HepG2 (cell line): ENCODE data around the gene VARS1. TPM values are rescaled to one million over a fixed set of nuclear protein-coding genes. Genes with fewer than 3 reads are reported as not detected.

Source experiments
- CCAR2 ChIP-seq: fragments of 200-400 bp; formaldehyde crosslinking; optimal IDR thresholded peaks from 2 replicates; pipeline ENCODE3; 2018; ENCODE audit warnings: low read depth, mild to moderate bottlenecking, low read length, moderate library complexity
- DRAP1 ChIP-seq: IDR thresholded peaks from 2 replicates; pipeline ENCODE4 v1.6.1; 2016; ENCODE audit warnings: missing genetic modification reagents, missing compliant biosample characterization
- EP300 ChIP-seq, 3 experiments: sonication (generic) in 1 of 3; formaldehyde crosslinking in 1 of 3; IDR thresholded peaks; 2 replicates each; pipeline versions ENCODE4 v1.5.1 to v1.6.1; 2011 to 2020; ENCODE audit warnings: low read depth in 2 of 3, low read length in 2 of 3, borderline replicate concordance in 1 of 3, improper control_type of control experiment in 1 of 3, mild to moderate bottlenecking in 1 of 3, missing genetic modification reagents in 1 of 3, moderate library complexity in 1 of 3
- FOXP4 ChIP-seq: sonication (generic); formaldehyde crosslinking; IDR thresholded peaks from 2 replicates; pipeline ENCODE4 v1.4.0; 2020; ENCODE audit warnings: missing genetic modification reagents
- KLF16 ChIP-seq, 2 experiments: sonication (generic) in 1 of 2; formaldehyde crosslinking in 1 of 2; IDR thresholded peaks; 2 replicates each; pipeline versions ENCODE4 v1.6.1 to v1.8.0; 2016 to 2023; ENCODE audit warnings: missing genetic modification reagents in 2 of 2, missing compliant biosample characterization in 1 of 2
- MLXIP ChIP-seq: sonication (generic); formaldehyde crosslinking; IDR thresholded peaks from 2 replicates; pipeline ENCODE4 v1.9.0; 2021; ENCODE audit warnings: missing genetic modification reagents, borderline replicate concordance
- PAX8 ChIP-seq: sonication (generic); formaldehyde crosslinking; IDR thresholded peaks from 2 replicates; pipeline ENCODE4 v1.8.0; 2022; ENCODE audit warnings: mild to moderate bottlenecking, missing genetic modification reagents, borderline replicate concordance
- SETDB1 ChIP-seq: sonication (generic); formaldehyde crosslinking; IDR thresholded peaks from 2 replicates; pipeline ENCODE4 v1.5.1; 2020; ENCODE audit warnings: missing genetic modification reagents, mild to moderate bottlenecking, borderline replicate concordance
- THAP7 ChIP-seq: sonication (generic); formaldehyde crosslinking; IDR thresholded peaks from 2 replicates; pipeline ENCODE4 v1.8.1; 2023; ENCODE audit warnings: mild to moderate bottlenecking, missing genetic modification reagents
- YEATS4 ChIP-seq: sonication (generic); formaldehyde crosslinking; IDR thresholded peaks from 2 replicates; pipeline ENCODE4 v1.4.0; 2020; ENCODE audit warnings: missing genetic modification reagents, borderline replicate concordance
- ZNF512B ChIP-seq: sonication (generic); formaldehyde crosslinking; IDR thresholded peaks from 2 replicates; pipeline ENCODE4 v1.5.1; 2020; ENCODE audit warnings: missing genetic modification reagents, mild to moderate bottlenecking, borderline replicate concordance
- ZNF687 ChIP-seq: sonication (generic); formaldehyde crosslinking; IDR thresholded peaks from 2 replicates; pipeline ENCODE4 v1.5.1; 2020; ENCODE audit warnings: mild to moderate bottlenecking, missing genetic modification reagents, moderate library complexity
- polyA plus RNA-seq, 8 experiments: library from polyadenylated mRNA; depleted of rRNA in 3 of 8; stranded (reverse) in 7 of 8; unstranded in 1 of 8; fragments of >200 nt; fragmentation: Illumina TruSeq in 4 of 8; extraction: Trizol in 4 of 8; gene quantifications; 2 replicates each; pipeline versions ENCODE4 v1.2.1 to v1.2.3, GENCODE V29; 2011 to 2016; ENCODE audit warnings: low read depth in 4 of 8, missing spikeins in 1 of 8, mixed read lengths in 1 of 8; ENCODE audit not compliant: insufficient read depth in 1 of 8
- total RNA-seq, 5 experiments: library from RNA; depleted of rRNA; stranded (reverse); fragments of >200 nt; fragmentation: Illumina TruSeq; extraction: Trizol; gene quantifications; 2 replicates each; pipeline ENCODE4 v1.2.3, GENCODE V29; 2016; ENCODE audit warnings: low read depth in 1 of 5

The VARS1 gene
- total and polyA plus RNA-seq, 2 of the 13 experiments (the other 11 are each of a cell fraction or from before 2014, with no cell fraction given): 14.7 to 56.1 TPM

- TF ChIP-seq KLF16 (CRISPR knock-in tag; IDR thresholded peaks at IDR 0.05) (peak in 1 of 2 experiments; percentile 77; a peak in 2 of 4 replicates), YEATS4 (peak; percentile 68; the same call in 1 of the 2 replicates), ZNF687 (CRISPR knock-in tag) (peak; percentile 95), ZNF512B (0 out of 2 replicates have a peak, but pooled peaks have one; percentile 66), THAP7 (peak; percentile 79), EP300 (IDR thresholded peaks at IDR 0.05; ENCODE audit: low read depth in 2 of 2, low read length in 2 of 2) (peak in 1 of 2 experiments; percentile 45; a peak in 1 of 4 replicates), EP300 (CRISPR knock-in tag; IDR thresholded peaks at IDR 0.05; ENCODE audit: borderline replicate concordance) (peak; percentile 63), PAX8 (CRISPR knock-in tag) (no peak), DRAP1 (CRISPR knock-in tag) (peak; percentile 56; the same call in 1 of the 2 replicates), FOXP4 (CRISPR knock-in tag) (peak; percentile 52), MLXIP (CRISPR knock-in tag) (no peak), SETDB1 (CRISPR knock-in tag) (no peak), CCAR2 (no peak)
Observed at GRCh38 chr6:31776989-31777666, 18.4 kb downstream of the VARS1 start, which contains the start of gene VWA7 (continued).
